HG03571 (cell line): ENCODE measurements around the gene FUT8.
"Not testable (repeated sequence)": the region's sequence is repeated elsewhere in the genome, so short reads cannot be mapped to it uniquely, and the experiment has no call there.

Experiments used
- ATAC-seq: cut with Tn5 transposase; IDR thresholded peaks from one replicate; pipeline ENCODE4 v1.9.1; 2021; ENCODE audit not compliant: unreplicated experiment

Gene FUT8

DNA sequence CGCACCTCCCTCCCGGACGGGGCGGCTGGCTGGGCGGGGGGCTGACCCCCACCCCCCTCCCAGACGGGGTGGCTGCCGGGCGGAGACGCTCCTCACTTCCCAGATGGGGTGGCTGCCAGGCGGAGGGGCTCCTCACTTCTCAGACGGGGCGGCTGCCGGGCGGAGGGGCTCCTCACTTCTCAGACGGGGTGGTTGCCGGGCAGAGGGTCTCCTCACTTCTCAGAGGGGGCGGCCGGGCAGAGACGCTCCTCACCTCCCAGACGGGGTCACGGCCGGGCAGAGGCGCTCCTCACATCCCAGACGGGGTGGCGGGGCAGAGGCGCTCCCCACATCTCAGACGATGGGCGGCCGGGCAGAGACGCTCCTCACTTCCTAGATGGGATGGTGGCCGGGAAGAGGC lies 280.0 kb downstream of the FUT8 start:
- ATAC-seq = not testable (repeated sequence)

DNA sequence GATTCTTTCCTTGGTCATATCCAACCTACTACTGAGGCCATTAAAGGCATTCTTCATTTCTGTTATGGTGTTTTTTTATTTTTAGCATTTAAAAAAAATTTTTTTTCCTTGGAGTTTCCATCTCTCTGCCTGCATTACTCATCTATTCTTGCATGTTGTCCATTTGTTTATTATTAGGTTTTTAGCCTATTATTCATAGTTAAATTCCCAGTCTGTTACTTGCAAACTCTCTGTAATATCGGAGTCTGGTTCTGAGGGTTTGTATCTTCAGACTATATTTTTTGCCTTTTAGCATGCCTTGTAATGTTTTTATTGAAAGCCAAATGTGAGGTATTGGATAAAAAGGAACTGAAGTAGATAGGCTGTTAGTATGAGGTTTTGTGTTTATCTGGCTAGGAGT lies 284.3 kb downstream of the FUT8 start:
- ATAC-seq = no peak

DNA sequence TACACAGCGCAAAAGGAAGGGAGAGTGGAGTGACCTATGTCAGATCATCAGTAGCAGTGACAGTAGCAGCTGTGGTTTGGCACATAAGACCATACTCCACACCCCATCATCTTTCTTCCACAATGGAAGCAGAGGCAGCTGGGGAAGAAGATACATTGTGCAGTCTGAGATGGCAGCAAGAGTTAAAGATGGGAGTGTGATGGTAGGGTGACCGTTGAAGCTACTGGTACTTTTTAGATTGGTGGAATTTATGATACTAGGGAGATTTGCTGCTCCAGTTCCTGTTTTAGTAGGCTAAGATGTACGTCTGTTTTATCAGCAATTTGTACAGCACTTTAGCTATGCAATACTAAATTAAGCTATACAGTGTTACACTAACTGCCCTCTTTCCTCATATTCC lies 291.0 kb downstream of the FUT8 start:
- ATAC-seq = no peak

DNA sequence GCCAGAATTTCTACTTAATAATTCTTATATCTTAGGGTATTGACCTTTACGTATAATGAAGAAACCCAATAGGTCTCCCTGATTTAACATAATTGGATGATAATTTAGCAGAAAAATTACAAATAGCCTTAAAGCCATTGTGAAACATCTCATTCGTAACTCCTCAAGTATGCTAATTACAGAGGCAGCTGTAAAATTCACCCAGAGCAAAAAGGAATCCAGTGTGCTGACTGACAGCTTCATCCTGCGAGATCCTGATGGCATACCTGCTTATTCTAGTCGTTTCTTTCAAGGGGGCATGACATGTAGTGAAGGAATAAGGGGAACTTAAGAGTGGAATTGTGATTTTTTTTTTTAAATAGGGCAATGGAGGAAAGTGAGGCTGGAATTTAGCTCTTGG lies 291.5 kb downstream of the FUT8 start:
- ATAC-seq = no peak

DNA sequence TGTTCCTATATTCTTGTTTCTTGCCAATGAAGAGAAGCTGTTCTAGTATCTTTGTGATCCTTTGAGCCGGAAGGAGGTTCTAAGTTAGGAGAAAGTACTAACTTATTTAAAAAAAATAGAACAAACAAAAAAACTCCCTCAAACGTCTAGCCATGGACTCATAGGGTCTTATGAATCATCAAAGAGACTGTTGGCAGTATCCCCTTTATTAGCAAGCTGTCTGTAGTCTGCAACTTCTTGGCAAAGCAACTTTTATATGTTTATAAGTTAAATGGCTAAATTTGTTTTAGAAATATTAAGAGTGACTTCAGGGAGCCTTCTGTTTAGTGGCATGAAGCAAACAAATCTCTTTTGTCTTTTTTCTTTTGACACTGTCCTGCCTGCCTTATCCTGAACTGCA lies 291.9 kb downstream of the FUT8 start:
- no peak for ATAC-seq

DNA sequence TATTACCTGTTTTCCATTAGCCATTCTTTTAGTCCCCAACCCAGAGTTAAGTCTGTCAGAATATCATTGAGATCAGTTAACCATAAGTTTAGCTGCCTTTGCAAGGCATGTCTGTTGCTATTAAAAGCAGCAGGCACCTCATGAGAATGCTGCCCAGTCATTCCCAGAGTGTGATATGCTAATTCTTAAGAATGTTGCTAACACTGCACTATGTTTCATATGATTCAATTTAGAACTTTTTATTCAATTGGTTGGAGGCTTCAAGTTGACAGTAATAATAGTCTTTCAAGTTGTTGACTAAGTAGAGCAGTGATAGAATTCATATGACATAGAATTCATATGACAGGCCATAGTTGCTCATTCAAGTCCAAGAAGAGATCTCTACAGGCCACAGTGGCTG lies 292.3 kb downstream of the FUT8 start:
- no peak for ATAC-seq

DNA sequence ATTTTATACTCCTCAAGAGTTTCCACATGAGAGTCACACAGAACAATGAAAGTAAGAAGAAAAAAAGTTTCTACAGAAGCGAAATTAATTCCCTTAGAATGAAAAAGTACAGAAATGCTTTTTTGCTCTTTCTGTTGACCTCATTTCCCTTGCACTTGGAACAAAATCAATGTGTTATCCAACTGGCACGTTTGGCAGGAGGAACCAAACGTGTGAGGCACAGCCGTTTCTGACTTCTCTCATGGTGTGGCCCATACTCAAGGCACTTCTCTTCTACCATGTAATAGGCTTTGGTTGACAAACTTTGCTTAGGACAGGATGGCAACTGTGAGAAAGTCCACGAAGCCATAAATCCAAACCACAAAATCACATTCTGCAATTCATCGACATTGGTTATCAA lies 297.0 kb downstream of the FUT8 start:
- no peak for ATAC-seq

DNA sequence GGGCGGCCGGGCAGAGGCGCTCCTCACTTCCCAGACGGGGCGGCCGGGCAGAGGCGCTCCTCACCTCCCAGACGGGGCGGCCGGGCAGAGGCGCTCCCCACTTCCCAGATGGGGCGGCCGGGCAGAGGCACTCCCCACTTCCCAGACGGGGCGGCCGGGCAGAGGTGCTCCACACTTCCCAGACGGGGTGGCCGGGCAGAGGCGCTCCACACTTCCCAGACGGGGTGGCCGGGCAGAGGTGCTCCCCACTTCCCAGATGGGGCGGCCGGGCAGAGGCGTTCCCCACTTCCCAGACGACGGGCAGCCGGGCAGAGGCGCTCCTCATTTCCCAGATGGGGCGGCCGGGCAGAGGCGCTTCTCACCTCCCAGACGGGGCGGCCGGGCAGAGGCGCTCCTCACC lies 304.3 kb downstream of the FUT8 start:
- not testable (repeated sequence) for ATAC-seq

DNA sequence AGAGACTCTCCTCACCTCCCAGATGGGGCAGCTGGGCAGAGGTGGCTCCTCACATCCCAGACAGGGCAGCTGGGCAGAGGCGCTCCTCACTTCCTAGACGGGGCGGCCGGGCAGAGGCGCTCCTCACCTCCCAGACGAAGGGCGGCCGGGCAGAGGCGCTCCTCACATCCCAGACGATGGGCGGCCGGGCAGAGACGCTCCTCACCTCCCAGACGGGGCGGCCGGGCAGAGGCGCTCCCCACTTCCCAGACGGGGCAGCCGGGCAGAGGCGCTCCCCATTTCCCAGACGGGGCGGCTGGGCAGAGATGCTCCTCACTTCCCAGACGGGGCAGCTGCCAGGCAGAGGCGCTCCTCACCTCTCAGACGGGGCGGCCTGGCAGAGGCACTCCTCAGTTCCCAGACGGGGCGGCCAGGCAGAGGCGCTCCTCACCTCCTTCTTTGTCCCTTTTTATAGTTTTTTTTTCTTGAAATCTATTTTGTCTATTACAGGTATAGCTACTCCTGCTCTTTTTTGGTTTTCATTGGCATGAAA lies 304.9 kb downstream of the FUT8 start:
- ATAC-seq = not testable (repeated sequence)

DNA sequence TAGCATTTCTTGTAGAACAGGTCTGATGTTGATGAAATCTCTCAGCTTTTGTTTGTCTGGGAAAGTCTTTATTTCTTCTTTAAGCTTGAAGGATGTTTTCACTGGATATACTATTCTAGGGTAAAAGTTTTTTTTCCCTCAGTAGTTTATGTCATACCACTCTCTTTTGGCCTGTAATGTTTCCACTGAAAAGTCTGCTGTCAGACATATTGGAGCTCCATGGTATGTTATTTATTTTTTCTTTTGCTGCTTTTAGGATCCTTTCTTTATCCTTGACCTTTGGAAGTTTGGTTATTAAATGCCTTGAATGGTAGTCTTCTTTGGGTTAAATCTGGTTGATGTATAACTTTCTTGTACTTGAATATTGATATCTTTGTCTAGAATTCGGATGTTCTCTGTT lies 306.1 kb downstream of the FUT8 start:
- ATAC-seq = no peak

DNA sequence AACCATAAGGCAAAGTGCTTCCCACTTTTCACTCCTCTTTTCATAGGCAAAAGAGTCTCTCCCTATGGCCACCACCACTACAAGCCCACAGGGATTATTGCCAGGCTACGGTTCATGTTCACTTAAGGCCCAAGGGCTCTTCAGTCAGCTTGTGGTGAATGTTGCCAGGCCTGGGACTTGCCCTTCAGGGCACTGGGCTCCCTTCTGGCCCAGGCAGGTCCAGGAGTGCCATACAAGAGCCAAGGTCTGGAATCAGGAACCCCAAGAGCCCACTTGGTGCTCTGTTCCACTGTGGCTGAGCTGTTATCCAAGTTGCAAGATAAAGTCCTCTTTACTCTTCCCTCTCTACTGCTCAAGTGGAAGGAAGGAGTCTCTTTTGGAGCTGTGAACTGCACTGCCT lies 307.6 kb downstream of the FUT8 start:
- ATAC-seq = no peak

DNA sequence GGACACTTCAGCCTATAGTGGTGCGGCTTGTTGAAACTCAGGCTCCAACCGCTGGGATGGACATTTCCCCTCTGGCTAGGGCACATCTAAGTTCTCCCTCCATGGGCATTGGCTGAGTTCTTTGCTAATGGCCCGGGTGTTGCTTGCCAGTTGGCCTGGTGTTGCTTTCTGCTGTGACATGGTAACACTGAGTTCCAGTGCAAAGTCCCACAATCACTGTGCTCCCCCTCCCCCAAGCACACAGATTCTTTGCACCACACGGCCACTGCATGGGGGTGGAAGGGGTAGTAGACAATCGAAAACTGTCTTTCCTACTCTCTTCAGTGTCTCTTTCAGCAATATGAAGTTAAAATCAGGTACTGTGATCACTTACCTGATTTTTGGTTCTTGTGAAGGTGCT lies 308.2 kb downstream of the FUT8 start:
- no peak for ATAC-seq

DNA sequence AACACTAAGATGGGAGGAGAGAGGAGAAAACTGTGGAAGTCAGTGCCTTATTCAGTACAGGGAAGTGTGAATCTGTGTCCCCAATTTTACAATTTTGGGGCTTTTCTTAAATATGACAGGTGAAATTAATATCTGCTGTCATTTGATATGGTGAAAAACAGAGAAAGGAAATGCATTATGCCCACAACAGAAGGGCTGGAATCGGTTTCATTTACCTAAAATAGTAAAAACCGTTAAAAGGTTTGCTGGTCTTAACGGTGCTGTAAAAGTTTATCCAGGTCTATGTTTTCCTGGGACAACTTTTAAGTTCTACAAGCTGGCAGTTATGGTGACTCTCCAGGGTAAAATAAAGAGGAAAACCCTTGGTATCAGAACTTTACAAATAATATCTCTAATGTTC lies 310.8 kb downstream of the FUT8 start:
- ATAC-seq = no peak

DNA sequence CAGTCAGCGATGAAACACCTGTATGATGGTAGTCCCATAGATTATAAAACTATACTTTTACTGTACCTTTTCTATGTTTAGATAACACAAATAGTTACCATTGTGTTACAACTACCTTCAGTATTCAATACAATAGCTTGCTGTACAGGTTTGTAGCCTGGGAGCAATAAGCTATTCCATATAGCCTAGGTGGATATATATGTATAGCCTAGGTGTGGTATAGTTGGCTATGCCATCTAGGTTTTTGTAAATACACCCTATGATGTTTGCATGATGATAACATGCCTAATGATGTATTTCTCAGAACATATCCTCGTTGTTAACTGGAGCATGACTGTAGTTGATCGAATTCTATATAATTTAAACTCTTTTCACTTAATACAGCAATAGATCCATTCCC lies 316.1 kb downstream of the FUT8 start:
- ATAC-seq = no peak

DNA sequence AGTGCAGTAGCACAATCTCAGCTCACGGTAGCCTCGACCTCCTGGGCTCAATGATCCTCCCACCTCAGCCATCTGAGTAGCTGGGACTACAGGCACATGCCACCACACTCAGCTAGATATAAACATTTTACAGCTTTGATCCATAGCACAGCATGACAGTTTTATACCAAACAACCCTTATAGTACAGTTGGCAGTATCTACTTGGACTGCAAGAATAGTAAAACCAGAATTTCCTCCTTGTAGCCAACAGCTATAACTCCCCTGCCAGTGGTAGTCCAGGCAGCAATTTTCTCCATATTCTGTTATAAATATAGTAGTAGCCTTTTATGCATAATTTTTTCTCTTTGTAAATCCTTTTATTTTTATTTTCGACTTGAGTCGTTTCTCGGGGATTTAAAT lies 317.0 kb downstream of the FUT8 start:
- ATAC-seq = no peak

DNA sequence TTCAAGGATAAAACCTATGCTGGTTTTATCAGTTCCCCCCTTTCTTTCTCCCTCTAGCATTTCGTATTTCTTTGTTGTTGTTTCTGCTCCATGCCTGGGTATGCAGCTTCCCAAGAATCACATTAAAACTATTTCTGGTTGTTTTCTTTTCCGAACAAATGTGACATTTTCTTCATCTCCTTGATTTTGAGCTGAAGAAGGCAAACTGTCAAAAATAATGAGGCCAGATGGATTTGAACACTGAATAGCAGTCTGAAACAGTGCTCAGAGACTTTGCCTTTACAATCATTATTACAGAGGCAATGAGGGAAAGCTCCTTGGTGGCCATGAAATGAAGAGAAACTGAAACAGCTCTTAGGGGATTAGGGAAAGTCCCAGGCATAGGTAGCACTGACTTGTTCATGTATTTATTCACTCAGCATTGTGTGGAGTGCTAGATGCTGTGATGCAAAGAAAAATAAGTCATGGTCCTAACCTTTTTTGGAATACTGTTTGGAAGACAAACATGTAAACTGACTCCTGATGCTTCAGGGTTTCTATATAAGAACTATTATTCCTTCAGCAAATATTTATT lies 319.5 kb downstream of the FUT8 start:
- ATAC-seq = peak; percentile 94

DNA sequence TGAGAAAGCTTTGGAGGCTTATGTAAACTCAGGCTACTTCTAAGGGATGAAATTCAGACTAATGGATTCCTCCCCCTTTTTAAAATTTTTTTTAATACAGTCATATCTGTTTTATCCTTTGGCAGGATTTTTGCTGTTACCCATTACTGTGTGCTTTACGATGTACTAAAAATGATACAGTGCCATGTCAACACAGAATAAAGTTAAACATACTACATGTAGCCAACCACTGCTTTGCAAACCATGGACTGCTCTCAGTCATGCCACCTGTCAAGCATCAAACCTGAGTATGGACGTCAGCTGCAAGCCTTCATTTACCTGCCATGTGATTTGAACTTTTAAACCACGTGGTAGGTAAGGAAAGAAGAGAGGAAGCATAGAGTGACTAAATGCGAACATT lies 325.8 kb downstream of the FUT8 start:
- ATAC-seq = no peak

DNA sequence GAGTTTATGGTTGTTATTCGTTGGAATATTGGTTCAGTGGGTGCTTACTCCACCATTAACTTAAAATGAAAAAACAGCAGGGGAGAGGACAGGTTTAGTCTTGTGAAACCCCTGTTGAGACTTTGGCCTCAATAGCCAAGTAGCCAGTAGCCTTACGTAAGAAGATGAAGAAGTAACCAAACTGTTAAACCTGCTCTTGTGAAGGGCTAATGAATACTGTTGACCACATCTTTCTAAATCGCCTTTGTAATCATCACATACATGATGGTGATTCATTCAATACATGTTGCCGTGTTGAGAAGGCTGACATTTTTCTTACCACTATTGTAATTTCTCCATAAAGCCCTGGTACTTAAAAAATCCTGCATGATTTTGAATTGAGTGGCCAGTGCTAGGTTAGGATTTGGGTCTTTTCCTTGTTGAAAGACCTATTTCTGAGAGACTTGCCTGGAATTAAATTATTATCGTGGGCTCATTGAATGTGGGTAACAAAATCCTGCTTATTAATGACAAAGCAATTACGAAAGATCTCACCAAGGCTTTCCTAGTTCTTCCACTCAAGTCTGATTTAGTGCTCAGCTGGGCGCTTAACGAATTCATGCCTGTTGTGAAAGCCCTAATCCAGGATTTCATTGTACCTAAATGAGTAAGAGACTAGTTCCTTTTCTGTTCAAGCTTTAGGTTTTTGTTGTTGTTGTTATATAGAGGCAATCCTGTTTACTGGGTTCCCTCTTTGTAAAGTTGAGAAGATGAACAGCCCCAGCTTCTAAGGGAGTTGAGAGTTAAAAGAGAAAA lies 333.1 kb downstream of the FUT8 start:
- ATAC-seq = no peak

DNA sequence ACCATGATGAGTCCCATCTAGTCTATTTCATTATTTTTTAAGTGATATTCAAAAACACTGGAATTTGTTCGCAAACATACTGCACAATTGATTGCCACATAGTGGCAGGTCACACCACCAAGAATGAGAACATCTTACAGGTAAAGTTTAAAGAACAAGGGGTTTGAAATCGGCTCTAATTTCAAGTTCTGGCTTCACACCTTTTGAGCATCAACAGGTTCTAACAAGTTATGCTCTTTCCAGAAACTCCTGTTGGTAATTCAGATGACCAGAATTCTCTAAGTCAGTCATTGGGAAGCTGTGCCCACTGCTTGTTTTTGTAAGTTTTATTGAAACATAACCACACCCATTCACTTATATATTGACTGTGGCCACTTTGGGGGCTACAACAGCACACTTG lies 336.3 kb downstream of the FUT8 start:
- ATAC-seq = no peak

DNA sequence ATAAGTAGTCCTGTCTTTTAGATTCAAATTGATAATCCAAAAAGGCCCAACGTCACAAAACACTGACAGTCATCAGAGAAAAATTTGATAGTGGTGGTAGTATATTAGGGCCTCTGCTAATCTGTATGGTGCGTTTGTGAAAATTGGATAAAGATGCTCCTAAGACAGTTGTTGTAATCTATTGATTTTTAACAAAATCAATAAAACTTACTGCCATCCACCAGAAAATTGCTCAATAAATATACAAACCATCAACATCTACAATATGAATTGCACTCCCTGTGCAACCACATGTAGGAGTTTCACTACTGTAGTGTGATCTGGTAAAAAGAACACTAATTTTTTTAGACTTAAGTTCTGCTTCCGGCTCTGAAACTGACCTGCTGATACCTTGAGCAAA lies 336.8 kb downstream of the FUT8 start:
- ATAC-seq = no peak

DNA sequence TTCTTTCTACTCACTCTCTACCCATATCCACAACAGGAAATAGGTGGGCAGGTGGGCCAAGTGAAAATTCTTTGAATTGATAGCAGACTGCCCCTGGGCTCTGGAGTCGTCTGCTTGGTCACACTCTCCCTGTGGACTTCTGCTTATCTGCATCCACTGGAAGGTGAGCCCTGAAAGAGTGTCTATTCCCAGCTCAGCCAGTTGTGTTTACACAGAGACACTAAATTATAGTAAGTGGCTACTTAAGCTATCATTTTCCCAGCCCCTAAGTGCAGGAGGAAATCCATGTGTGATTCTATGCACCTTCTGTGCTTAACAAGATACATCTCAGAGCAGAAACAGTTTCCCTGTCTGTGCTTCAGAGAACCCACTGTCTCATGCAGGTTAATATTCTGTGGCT lies 338.4 kb downstream of the FUT8 start:
- ATAC-seq = no peak

DNA sequence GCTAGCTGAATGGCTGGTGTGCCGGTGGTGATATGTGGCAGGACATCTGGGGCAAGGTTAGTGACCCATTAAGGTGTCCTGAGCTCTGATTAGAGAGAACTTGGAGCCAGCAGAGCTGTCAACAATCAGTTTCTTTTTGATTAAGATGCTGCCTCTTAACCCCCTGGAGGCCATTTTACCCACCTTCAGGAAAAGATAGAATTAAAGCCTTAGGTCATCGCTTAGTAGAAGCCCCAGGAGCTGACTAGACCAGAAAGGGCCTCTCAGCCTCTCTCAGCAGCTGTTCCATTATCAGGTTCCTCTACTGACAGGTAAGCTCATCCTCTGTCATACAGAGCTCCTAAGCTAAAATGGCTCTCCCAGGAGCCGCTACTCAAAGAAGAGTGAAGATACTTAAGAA lies 339.0 kb downstream of the FUT8 start:
- no peak for ATAC-seq

DNA sequence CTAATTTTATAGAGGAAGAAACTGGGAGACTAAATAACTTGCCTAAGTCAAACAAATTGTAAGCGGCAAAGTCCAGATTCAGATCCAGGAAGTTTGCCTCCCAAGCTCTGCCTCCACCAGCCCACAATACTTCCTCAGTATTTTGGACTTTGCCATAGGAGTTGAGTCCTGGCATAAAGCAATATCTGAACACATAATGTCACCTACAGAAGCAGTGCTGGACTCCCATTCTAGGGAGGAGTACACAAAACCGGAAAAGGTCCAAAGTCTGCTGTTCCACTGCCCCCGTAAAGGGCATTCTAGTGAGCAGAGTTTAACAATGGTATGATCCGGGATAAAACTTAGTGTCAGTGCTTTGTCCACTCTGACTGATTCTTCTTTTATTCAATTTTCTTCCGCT lies 340.5 kb downstream of the FUT8 start:
- ATAC-seq = no peak
